Mammary epithelial cell (primary cell): Measurements from ENCODE around the gene DCANP1.

Experiments used
- EZH2 ChIP-seq: IDR thresholded peaks from 2 replicates; pipeline ENCODE4 v1.6.1; 2012; ENCODE audit warnings: low read length, inconsistent platforms, borderline replicate concordance
- TF ChIP-seq, protein P1 (sequence below), 2 donors: IDR thresholded peaks in 1 of 2; conservative IDR thresholded peaks in 1 of 2; 2 replicates each; pipeline ENCODE4 v1.5.1; 2011 to 2012; ENCODE audit warnings: inconsistent platforms in 2 of 2, low read length in 2 of 2, mild to moderate bottlenecking in 2 of 2, control low read depth in 1 of 2, low read depth in 1 of 2; ENCODE audit not compliant: insufficient read depth in 1 of 2; ENCODE audit errors: extremely low read depth in 1 of 2

DNA sequence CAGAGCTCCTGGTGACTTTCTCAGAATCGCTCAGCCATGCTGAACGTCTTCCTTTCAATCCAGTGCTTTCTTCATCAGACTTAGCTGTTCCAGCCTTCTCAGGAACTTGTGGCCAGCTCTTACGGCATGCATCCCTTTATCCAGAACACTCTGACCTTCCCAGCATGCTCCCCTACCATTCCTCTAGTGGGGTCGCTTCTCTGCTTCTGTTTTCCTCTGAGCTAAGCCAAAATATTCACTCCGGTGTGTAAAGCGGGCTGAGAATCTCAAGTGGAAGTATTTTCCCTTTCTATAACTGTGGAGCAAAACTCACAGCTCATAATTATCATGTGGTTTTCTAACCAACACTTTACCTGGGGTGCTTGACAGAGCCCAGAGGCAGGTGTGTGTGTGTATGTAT lies 6.2 kb downstream of the DCANP1 start:
- TF ChIP-seq EZH2 = no peak
- TF ChIP-seq, protein P1, sequence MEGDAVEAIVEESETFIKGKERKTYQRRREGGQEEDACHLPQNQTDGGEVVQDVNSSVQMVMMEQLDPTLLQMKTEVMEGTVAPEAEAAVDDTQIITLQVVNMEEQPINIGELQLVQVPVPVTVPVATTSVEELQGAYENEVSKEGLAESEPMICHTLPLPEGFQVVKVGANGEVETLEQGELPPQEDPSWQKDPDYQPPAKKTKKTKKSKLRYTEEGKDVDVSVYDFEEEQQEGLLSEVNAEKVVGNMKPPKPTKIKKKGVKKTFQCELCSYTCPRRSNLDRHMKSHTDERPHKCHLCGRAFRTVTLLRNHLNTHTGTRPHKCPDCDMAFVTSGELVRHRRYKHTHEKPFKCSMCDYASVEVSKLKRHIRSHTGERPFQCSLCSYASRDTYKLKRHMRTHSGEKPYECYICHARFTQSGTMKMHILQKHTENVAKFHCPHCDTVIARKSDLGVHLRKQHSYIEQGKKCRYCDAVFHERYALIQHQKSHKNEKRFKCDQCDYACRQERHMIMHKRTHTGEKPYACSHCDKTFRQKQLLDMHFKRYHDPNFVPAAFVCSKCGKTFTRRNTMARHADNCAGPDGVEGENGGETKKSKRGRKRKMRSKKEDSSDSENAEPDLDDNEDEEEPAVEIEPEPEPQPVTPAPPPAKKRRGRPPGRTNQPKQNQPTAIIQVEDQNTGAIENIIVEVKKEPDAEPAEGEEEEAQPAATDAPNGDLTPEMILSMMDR (conservative IDR thresholded peaks at IDR 0.05 in 1 of 2, IDR thresholded peaks at IDR 0.05 in 1 of 2; ENCODE audit: extremely low read depth in 1 of 2, insufficient read depth in 1 of 2, low read depth in 1 of 2, low read length in 2 of 2) = no peak
